NOMO-1 (cell line): ENCODE measurements around the gene SSC5D.

Source experiments
- DNase-seq, 2 experiments: peaks; one replicate each; lab custom pipeline; 2025; ENCODE audit not compliant: unreplicated experiment in 2 of 2; lab: John Stamatoyannopoulos, UW

SSC5D gene

DNA sequence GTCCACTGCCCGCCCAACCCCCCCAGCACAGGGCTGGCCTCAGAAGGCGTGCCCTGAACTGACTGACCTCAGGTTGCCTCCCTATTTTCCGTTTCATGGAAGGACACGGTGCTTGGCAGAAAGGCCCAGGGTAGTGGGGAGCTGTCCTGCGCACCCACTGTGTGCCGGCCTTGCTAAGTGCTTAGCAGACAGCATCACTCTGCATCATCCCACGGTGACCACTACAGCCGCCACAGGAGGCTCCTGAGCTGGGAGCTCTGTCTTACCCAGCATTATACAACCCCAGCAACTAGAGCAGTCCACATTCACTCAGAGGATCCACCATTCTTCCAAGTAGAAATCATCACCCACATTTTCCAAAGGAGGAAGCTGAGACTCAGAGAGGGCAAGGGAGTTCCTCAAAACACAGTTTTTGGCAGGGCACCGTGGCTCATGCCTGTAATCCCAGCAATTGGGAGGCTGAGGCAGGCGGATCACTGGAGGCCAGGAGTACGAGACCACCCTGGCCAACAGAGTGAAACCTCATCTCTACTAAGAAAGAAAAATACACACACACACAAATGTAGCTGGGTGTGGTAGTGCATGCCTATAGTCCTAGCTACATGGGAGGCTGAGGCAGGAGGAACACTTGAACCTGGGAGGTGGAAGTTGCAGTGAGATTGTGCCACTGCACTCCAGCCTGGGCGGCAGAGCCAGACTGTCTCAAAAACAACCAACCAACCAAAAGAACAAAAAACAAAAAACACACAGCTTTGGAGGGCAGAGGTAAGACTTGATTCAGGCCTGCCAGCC lies 47.1 kb downstream of the SSC5D start:
- DNase-seq: no peak

DNA sequence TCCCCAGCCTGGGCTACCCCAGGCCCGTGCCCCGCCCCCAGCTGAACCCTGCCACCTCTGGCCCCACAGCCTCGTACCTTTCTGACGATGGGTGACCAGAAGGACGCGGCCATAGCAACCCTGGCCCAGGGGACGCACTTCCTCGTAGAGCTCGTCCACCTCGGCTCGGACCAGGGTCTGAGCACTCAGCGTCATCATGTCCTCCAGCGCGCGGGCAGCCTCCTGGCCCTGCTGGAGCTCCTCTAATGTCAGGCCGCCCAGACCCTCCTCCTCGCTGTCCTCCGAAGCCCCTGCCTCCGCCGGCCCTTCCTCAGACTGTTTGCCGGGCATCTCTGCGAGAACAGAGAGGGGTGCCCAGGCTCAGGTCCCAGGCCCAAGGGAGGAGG lies 47.7 kb downstream of the SSC5D start:
- DNase-seq: no peak

DNA sequence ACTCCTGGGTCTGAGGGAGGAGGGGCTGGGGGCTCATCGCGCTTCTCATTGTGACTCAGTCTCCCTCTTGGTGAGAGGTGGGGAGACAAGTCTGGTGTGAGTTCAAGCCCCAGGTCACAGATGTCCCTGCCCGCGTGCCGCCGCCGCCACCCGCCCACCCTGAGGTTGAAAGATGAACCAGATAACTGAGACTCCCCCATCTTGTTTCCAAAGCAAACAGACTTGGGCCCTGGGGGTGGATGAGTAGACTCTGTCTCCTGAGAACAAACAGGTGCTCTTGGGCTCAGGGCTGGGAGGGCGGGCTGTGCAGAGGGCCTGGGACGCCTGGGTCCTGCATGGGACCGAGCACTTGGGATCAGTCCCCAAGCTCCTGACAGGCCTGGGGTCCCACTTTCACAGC lies 48.1 kb downstream of the SSC5D start:
- DNase-seq: no peak

DNA sequence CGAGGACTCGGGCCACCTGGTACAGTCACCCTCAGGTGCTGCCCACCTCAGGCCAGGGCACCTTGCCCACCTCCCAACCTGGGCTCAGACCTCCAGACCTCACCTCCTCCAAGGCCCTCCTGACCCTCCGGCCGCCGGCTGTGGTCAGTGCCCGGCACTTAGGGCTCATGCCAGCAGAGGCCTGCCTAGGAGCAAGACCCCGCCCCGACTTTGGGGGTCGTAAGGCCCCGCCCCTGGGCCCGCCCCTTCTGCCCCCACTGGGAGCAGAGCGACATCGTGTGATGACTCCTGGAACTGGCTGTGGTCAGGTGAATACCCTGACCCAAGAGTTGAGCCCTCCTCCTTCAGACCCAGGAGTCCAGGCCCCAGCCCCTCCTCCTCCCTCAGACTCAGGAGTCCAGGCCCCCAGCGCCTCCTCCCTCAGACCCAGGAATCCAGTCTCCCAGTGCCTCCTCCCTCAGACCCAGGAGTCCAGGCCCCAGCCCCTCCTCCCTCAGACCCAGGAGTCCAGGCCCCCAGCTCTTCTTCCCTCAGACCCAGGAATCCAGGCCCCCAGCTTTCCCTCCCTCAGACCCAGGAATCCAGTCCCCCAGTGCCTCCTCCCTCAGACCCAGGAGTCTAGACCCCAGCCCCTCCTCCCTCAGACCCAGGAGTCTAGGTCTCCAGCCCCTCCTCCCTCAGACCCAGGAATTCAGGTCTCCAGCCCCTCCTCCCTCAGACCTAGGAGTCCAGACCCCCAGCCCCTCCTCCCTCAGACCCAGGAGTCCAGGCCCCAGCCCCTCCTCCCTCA lies 48.9 kb downstream of the SSC5D start, which contains the start of gene SBK2:
SBK2 (minus strand) TSS at position 183 of the 790 bp plus-strand sequence. CDS start 839 bp downstream, outside the sequence.
- DNase-seq: no peak

DNA sequence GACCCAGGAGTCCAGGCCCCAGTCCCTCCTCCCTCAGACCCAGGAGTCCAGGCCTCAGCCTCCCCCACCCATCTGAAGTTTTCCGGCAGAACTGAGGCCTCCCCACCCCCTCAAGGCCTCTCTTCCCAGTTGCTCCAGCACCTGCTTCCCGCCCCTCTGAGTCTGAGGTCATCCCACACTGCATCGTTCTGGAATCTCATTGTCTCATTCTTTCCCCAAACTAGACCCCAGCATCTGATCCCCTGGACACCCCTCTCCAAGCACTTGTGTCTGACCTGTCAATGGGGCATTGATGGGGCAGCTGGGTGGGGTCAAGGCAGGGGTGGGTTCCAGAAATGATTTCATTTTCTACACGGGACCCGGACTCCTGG lies 49.5 kb downstream of the SSC5D start:
- DNase-seq: no peak

DNA sequence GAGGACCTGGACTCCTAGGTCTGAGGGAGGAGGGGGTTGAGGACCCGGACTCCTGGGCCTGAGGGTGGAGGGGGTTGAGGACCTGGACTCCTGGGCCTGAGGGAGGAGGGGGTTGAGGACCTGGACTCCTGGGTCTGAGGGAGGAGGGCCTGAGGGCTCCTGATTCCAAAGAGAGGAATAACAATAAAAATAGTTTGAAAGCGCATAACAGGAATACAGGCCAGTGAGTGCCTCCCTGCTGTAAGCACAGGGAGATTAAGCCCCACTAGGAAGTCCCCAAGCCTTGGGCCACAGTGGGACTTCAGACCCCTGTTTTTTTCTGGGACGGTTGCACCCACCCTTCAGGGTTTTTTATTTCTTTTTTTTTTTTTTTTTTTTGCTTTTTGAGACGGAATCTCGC lies 49.9 kb downstream of the SSC5D start:
- no peak for DNase-seq

DNA sequence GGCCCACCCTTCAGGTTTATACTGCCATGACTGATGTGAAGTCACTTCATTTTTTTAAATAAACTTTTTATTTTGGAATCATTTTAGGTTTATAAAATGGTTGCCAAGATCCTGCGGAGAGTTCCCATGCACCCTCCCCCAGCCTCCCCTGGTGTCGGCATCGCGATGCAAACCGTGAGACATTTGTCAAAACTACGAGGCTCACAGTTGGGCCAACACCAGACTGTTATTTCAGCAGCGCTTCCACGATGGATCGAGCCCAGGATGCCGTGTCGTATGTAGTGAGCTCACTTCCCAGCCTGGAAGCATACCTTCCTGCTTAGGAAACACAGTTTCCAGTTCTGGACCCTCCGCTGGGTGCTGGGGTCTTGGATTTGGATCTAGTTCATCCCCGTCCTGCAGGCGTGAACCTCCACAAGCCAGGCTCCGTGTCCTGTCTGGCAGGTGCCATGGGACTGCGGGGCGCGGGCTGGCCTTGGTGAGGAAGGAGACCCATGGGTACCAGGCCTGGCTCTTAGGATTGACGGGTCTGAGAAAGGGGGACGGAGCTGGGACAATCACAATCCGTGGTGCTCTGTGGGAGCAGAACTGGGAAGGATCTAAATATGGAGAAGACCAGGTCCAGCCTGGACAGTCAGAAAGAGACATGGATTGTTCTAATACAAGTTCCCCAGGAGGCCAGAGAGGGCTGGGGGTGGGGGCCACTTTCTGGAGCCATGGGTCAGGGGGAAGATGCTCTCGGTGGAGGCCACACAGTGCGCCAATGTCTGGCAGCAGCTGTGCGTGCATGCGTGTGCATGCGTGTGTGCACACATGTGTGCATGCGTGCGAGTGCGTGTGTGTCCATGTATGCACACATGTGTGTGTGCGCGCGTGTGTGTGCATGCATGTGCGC lies 51.1 kb downstream of the SSC5D start:
- no peak for DNase-seq

DNA sequence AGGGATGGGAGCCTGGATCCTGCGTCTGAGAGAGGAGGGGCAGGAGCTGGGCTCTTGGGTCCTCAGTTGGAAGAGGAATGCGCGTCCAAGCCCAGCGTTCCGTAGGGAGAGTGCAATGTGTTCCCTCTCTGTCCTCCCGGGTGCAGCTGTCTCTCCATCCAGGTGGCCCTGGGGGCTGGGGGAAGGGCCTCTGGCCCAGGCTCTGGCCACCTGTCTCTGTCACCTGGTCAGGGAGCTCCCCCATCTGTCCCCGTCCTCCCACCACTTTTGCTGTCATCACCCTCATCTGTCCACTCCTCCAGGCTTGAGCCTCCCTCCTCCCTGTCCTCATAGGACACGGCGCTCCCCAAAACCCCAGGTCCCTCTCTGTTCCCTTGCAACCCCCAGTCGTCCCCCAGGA lies 52.4 kb downstream of the SSC5D start:
- no peak for DNase-seq

DNA sequence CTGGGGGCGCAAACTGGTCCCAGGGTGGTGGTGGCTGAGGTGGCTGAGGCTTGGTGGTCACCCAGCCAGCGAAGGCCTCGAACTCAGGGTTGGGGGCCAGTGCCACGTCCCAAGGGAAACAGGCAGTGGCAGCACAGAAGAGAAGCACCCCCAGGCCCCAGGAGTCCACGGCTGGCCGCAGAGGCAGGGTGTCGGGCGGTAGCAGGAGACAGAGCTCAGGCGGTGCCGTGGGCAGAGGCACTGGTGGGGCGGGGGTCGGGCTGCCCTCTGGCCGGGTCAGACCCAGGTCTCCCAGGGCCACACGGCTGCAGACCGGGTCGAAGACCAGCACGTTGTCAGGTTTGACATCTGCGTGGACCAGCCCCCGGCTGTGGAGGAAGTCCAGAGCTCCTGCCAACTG lies 52.9 kb downstream of the SSC5D start:
- no peak for DNase-seq

DNA sequence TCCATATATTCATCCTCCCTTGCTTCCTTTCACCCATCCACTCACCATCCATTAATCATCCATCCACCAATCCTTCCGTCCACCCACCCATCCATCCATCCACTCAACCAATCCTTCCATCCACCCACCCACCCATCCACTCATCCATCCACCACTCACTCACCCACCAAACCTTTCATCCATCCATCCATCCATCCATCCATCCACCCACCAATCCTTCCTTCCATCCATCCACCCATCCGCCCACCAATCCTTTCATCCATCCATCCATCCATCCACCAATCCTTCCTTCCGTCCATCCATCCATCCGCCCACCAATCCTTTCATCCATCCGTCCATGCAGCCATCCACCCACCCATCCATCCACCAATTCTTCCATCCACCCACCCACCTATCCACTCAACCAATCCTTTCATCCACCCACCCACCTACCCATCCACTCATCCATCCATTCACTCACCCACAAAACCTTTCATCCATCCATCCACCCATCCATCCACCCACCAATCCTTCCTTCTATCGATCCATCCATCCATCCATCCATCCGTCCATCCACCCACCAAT lies 54.1 kb downstream of the SSC5D start:
- no peak for DNase-seq

DNA sequence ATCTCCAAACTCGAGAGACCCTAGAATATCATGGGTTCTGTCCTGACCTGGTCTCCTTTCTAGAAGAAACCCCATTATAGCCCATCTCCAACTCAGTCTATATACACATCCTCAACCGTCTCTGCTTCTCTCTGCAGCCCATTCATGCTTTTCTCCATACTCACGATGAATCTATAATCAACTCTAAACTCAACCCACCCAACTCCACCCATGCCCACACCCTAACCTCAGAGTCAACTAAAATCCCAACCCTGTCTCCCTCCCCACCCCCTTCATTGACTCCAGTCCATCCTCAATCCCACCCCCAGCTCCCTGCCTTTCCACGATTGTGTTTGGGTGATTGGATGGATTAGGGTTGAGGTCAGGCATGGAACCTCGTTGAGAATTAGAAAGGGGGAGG lies 55.3 kb downstream of the SSC5D start:
- DNase-seq: no peak

DNA sequence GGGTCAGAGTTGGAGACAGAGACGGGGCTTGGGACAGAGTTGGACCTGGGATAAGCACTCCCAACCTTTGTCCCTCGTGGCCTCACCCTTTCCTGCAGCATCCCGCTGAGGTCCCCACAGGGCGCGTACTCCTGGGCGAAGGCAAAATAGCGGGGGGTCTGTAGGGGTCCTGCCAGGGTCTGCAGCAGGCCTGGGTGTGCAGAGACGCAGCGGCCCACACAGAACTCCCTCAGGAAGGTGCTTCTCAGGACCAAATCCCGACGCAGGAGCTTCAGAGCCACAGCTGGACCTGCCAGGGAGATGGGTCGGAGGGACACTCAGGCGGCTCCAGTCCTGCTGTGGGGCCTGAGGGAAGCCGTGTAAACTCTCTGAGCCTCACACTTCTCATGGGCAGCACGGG lies 55.8 kb downstream of the SSC5D start:
- DNase-seq: no peak

DNA sequence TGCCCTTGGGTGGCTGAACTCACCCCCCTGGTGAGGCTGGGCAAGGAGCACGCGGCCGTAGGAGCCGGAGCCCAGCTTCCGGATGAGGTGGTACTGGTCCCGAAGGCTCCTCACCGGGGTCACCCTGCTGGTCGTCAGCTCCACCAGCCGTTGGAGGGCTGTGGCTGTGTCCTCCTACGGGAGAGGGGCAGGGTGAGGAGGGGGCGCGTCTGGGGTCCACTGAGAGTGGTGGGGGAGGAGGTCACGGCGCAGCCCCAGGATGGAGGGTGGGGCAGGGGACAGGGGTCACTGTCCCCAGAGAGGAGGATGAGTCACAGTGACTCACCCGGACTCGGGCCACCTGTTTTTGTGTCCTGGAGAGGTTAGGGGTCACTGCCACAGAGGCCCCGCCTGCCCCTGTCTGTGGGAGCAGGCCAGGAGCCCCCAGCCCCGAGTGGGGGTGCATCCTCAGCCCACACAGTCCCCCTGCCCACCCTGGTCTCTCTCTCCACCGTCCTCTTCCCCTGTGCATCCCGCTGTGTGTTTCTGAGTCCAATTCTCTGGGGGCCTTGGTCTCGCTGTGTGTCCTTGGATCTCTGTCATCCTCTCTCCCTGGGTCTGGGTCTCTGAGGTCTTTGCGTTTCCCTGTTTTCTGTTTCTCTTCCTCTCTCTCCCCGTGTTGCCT lies 56.7 kb downstream of the SSC5D start:
- no peak for DNase-seq

DNA sequence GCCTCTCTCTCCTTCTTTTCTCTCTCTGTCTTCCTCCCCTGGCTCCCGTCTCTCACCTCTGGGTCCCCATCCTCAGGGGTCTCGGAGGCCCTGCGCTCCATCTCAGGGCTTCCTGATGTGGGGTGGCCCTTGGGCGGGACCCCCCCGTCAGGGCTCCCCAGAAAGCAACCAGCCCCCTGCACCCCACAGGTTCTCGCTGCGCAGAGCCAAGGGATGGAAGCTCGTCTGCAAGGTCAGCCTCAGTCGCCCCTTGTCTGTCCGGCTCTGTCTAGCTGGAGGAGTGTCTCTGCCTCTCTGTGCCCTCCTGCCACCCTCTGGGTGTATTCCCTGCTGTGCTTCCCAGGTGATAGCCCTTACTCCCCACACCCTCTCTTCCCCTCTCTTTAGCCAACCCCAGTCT lies 57.2 kb downstream of the SSC5D start, which contains the start of gene SBK3:
SBK3 (minus strand) TSS at position 101 of the 400 bp plus-strand sequence; CDS start at position 101, 0 bp downstream.
- DNase-seq: no peak

DNA sequence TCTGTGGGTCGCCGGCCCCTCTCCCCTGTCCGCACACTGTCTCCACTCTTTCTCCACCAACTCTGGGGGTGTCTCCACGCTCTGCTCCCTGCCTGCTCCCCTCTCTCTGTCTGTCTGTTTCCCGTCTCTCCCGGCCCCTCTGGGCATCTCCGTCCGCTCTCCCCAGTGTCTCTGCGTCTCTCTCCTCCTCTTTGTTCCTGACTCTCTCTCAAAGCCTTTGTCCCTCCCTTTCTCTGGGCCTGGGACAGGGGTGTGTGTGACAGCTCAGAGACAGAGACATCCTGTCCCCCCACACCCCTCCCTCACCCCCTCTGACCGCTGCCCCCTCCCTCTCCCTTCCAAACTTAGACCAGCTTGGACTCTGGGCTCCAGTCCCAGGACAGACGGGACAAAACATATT lies 57.8 kb downstream of the SSC5D start:
- no peak for DNase-seq

DNA sequence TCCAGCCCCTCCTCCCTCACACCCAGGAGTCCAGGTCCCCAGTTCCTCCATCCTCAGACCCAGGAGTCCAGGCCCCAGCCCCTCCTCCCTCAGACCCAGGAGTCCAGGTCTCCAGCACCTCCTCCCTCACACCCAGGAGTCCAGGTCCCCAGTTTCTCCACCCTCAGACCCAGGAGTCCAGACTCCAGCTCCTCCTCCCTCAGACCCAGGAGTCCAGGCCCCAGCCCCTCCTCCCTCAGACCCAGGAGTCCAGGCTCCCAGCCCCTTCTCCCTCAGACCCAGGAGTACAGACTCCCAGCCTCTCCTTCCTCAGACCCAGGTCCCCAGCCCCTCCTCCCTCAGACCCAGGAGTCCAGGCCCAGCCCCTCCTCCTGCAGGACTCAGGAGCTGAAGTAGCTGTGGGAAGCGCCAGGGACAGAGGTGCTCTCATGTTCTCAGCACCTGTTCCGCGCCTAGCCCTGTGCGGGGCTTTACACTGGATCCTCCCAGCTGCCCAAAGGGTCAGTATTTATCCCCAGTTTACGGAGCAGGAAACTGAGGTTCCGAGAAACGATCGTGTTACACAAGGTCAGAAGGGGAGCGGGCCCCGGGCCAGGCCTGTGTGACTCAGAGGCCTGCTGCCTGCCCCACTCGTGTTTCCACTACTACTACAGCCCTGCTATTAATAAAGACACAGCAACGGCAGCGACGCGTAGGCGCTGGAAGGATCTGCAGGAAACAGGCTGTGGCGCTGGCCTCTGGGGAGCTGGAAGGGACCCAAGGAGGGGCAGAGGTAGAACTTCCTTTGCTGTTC lies 58.8 kb downstream of the SSC5D start:
- no peak for DNase-seq

DNA sequence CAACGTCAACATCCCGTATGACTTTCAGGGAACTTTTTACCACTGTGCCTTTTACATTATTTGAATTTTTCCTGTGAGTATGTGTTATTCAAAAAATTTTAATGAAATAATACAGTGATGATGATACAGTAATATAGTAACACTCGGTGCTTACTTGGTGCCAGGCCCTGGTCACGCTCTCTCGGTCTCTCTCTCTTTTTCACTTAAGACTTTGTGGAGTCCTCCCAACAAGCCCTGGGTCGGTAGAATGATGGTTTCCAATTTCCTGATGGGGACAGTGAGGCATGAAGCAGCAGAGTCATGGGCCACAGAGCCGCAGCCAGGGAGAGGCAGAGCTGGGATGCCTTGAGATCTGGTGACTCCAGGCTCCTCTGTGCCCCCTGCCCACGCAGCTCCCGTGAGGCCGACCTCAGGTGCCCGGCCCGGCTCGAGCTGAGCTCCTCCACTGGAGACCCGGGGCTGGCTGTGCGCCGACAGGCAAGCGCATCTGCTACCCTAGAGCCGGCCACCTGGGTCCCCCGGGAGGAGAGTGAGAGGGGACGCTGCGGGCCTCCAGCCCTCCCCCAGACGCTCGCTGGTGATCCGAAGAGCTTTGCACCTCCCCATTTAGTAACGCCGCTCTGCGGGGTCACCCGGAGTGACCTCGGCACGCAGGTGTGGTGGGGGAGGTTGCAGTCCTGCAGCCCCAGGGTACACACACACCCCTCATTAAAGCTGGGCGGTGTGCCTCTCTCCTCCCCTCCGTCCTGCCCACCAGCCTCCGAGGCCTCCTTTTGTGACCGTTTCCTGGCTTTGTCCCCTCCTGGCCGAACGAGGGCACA lies 61.5 kb downstream of the SSC5D start:
- DNase-seq: no peak

DNA sequence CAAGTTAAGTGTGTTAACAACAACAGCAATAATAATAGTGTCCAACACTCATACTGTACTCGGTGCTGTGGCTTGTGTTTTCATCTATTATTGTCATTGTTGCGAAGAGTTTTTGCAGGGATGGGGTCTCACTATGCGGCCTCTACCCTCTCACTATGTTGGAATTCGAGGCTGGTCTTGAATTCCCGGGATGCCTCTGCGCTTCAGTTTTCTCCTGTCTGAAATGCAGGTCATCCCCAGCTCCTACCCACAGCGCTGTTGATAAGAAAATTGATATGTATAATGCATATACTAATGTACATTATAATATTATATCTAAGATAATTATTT lies 62.0 kb downstream of the SSC5D start:
- no peak for DNase-seq

DNA sequence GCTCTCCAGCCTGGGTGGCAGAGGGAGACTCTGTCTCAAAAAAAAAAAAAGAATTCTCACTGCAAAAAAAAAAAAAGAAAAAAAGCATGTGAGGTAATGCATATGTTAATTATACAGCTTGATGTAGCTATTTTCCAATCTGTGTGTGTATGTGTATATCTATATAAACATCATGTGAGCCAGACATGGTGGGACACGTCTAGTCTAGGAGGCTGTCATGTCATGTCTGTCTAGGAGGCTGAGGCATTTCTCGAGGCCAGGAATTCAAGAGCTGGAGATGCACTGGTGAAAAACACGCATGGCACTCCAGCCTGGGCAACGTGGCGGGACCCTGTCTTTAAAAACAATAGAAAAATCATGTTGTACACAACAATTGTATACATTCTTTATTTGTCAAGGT lies 64.0 kb downstream of the SSC5D start:
- no peak for DNase-seq
